HepG2 (cell line): ENCODE results near the gene LYRM4. TPM values are rescaled to one million over a fixed set of nuclear protein-coding genes. Genes with fewer than 3 reads are reported as not detected.

Source experiments
- ATF4 ChIP-seq, 2 experiments: fragments of 450-650 bp in 1 of 2; sonication (generic) in 1 of 2; formaldehyde crosslinking; IDR thresholded peaks; 2 replicates each; pipeline versions ENCODE4 v1.5.0 to v1.8.0; 2020 to 2022; ENCODE audit warnings: mild to moderate bottlenecking in 1 of 2, missing genetic modification reagents in 1 of 2
- KDM6A ChIP-seq: IDR thresholded peaks from 2 replicates; pipeline ENCODE4 v1.6.1; 2016; ENCODE audit warnings: low read depth
- RORA ChIP-seq: sonication (generic); formaldehyde crosslinking; IDR thresholded peaks from 2 replicates; pipeline ENCODE4 v1.5.0; 2020; ENCODE audit warnings: mild to moderate bottlenecking, missing genetic modification reagents, moderate library complexity
- TCF7 ChIP-seq: sonication (generic); IDR thresholded peaks from 2 replicates; pipeline ENCODE4 v1.6.1; 2016; ENCODE audit warnings: antibody characterized with exemption, low read depth
- XBP1 ChIP-seq: sonication (generic); formaldehyde crosslinking; IDR thresholded peaks from 2 replicates; pipeline ENCODE4 v1.5.0; 2020; ENCODE audit warnings: missing genetic modification reagents
- YY1 ChIP-seq: IDR thresholded peaks from 2 replicates; pipeline ENCODE4 v1.6.1; 2011; ENCODE audit warnings: low read length, low read depth, moderate library complexity, mild to moderate bottlenecking; ENCODE audit not compliant: insufficient read depth, insufficient replicate concordance
- ZBTB2 ChIP-seq: sonication (generic); formaldehyde crosslinking; IDR thresholded peaks from 2 replicates; pipeline ENCODE4 v1.8.0; 2022; ENCODE audit warnings: low read depth, missing genetic modification reagents
- ZC3H4 ChIP-seq: sonication (generic); formaldehyde crosslinking; IDR thresholded peaks from 2 replicates; pipeline ENCODE4 v1.4.0; 2020; ENCODE audit warnings: missing genetic modification reagents, borderline replicate concordance
- ZNF260 ChIP-seq: sonication (generic); formaldehyde crosslinking; IDR thresholded peaks from 2 replicates; pipeline ENCODE4 v1.4.0; 2020; ENCODE audit warnings: missing genetic modification reagents, low read depth, mild to moderate bottlenecking, borderline replicate concordance
- ZNF317 ChIP-seq: sonication (generic); formaldehyde crosslinking; IDR thresholded peaks from 2 replicates; pipeline ENCODE4 v1.5.0; 2020; ENCODE audit warnings: mild to moderate bottlenecking, missing genetic modification reagents
- ZNF354B ChIP-seq: sonication (generic); formaldehyde crosslinking; IDR thresholded peaks from 2 replicates; pipeline ENCODE4 v1.8.0; 2022; ENCODE audit warnings: mild to moderate bottlenecking, missing genetic modification reagents
- ZNF563 ChIP-seq: sonication (generic); formaldehyde crosslinking; IDR thresholded peaks from 2 replicates; pipeline ENCODE4 v1.8.0; 2022; ENCODE audit warnings: mild to moderate bottlenecking, moderate library complexity, missing genetic modification reagents
- ZNF772 ChIP-seq: sonication (generic); formaldehyde crosslinking; IDR thresholded peaks from 2 replicates; pipeline ENCODE4 v1.5.0; 2020; ENCODE audit warnings: mild to moderate bottlenecking, missing genetic modification reagents
- polyA plus RNA-seq, 8 experiments: library from polyadenylated mRNA; depleted of rRNA in 3 of 8; stranded (reverse) in 7 of 8; unstranded in 1 of 8; fragments of >200 nt; fragmentation: Illumina TruSeq in 4 of 8; extraction: Trizol in 4 of 8; gene quantifications; 2 replicates each; pipeline versions ENCODE4 v1.2.1 to v1.2.3, GENCODE V29; 2011 to 2016; ENCODE audit warnings: low read depth in 4 of 8, missing spikeins in 1 of 8, mixed read lengths in 1 of 8; ENCODE audit not compliant: insufficient read depth in 1 of 8
- total RNA-seq, 5 experiments: library from RNA; depleted of rRNA; stranded (reverse); fragments of >200 nt; fragmentation: Illumina TruSeq; extraction: Trizol; gene quantifications; 2 replicates each; pipeline ENCODE4 v1.2.3, GENCODE V29; 2016; ENCODE audit warnings: low read depth in 1 of 5
- TF ChIP-seq, protein P1 (sequence below): IDR thresholded peaks from 2 replicates; pipeline ENCODE4 v1.6.1; 2016; ENCODE audit warnings: missing compliant biosample characterization, missing genetic modification reagents, borderline replicate concordance
- TF ChIP-seq, protein P2 (sequence below): sonication (generic); formaldehyde crosslinking; IDR thresholded peaks from 2 replicates; pipeline ENCODE4 v1.4.0; 2020; ENCODE audit warnings: missing genetic modification reagents, borderline replicate concordance

Gene LYRM4
- total and polyA plus RNA-seq, 2 of the 13 experiments (the other 11 are each of a cell fraction or from before 2014, with no cell fraction given) = 64.6 to 67.5 TPM

DNA sequence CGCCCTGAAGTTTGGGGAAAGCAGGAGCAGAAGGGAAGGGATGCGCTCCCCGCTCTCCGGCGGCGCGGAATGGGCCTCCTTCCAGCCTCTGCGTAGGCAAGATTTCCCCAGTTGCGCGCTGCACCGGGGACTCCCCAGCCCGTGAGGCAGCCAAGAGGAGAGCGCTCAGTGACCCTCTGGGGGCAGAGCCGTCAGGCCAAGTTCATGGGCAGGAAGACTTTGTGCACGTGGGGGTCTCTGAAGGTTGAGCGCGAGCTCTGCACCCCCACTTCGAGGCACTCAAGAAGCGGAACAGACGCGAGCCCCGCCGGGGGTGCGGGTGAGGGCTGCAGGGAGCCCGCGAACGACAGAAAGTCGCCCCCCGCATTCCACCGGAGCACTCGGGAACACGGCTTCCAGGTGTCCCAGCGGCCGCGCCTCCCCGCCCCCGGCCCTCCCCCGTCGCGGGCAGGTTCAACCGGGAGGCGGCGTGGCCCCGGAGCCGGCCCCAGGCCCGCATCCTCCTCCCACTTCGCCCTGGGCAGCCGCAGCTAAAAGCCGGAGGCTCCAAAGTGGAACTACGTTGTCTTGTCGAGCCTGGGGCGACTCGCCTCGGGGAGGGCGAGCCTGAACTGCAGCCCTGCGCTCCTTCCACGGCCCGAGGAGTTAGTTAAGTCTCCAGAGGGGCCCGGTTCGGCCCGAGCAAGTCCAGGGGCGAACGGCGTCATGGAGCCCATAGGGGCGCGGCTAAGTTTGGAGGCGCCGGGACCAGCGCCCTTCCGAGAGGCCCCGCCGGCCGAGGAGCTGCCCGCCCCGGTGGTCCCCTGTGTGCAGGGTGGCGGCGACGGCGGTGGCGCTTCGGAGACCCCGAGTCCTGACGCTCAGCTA lies 175.7 kb downstream of the LYRM4 start, which contains the start of gene PPP1R3G (continued):
- TF ChIP-seq ZC3H4 (CRISPR knock-in tag) = no peak
- TF ChIP-seq YY1 = no peak
- TF ChIP-seq TCF7 = no peak
- TF ChIP-seq ZBTB2 (CRISPR knock-in tag) = no peak
- TF ChIP-seq XBP1 = no peak
- TF ChIP-seq, protein P1, sequence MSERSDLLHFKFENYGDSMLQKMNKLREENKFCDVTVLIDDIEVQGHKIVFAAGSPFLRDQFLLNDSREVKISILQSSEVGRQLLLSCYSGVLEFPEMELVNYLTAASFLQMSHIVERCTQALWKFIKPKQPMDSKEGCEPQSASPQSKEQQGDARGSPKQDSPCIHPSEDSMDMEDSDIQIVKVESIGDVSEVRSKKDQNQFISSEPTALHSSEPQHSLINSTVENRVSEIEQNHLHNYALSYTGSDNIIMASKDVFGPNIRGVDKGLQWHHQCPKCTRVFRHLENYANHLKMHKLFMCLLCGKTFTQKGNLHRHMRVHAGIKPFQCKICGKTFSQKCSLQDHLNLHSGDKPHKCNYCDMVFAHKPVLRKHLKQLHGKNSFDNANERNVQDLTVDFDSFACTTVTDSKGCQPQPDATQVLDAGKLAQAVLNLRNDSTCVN (CRISPR knock-in tag) = no peak
- no peak for TF ChIP-seq ZNF772
- TF ChIP-seq RORA (CRISPR knock-in tag) = no peak
- TF ChIP-seq ZNF260 (CRISPR knock-in tag) = no peak
- no peak for TF ChIP-seq KDM6A
- TF ChIP-seq ZNF354B (CRISPR knock-in tag) = 0 out of 2 replicates have a peak, but pooled peaks have one; percentile 1
- no peak for TF ChIP-seq ATF4 (CRISPR knock-in tag; IDR thresholded peaks at IDR 0.05)
- TF ChIP-seq ZNF317 (CRISPR knock-in tag) = no peak
- no peak for TF ChIP-seq ZNF563
- TF ChIP-seq, protein P2, sequence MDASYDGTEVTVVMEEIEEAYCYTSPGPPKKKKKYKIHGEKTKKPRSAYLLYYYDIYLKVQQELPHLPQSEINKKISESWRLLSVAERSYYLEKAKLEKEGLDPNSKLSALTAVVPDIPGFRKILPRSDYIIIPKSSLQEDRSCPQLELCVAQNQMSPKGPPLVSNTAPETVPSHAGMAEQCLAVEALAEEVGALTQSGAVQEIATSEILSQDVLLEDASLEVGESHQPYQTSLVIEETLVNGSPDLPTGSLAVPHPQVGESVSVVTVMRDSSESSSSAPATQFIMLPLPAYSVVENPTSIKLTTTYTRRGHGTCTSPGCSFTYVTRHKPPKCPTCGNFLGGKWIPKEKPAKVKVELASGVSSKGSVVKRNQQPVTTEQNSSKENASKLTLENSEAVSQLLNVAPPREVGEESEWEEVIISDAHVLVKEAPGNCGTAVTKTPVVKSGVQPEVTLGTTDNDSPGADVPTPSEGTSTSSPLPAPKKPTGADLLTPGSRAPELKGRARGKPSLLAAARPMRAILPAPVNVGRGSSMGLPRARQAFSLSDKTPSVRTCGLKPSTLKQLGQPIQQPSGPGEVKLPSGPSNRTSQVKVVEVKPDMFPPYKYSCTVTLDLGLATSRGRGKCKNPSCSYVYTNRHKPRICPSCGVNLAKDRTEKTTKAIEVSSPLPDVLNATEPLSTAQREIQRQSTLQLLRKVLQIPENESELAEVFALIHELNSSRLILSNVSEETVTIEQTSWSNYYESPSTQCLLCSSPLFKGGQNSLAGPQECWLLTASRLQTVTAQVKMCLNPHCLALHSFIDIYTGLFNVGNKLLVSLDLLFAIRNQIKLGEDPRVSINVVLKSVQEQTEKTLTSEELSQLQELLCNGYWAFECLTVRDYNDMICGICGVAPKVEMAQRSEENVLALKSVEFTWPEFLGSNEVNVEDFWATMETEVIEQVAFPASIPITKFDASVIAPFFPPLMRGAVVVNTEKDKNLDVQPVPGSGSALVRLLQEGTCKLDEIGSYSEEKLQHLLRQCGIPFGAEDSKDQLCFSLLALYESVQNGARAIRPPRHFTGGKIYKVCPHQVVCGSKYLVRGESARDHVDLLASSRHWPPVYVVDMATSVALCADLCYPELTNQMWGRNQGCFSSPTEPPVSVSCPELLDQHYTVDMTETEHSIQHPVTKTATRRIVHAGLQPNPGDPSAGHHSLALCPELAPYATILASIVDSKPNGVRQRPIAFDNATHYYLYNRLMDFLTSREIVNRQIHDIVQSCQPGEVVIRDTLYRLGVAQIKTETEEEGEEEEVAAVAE (CRISPR knock-in tag) = no peak
